Neural progenitor cell (in vitro differentiated cells): Measurements from ENCODE around the gene PRICKLE2. TPM values are rescaled to one million over a fixed set of nuclear protein-coding genes. Genes with fewer than 3 reads are reported as not detected.

ENCODE experiments used
- DNase-seq: peaks from one replicate; pipeline ENCODE4 v3.0.0-alpha.2; 2016; ENCODE audit warnings: low spot score
- H2AFZ ChIP-seq: fragments of 200-600 bp; sonication (generic); replicated peaks from 2 replicates; pipeline ENCODE4 v1.6.1; 2016; ENCODE audit warnings: antibody characterized with exemption
- H3F3A ChIP-seq: fragments of 200-600 bp; sonication (generic); 2 replicates; pipeline ENCODE4 v1.6.1; 2016; ENCODE audit warnings: antibody characterized with exemption, low read depth
- H3K27ac ChIP-seq: fragments of 200-600 bp; sonication (generic); 2 replicates; pipeline ENCODE4 v1.5.1; 2016; ENCODE audit warnings: mild to moderate bottlenecking
- H3K27me3 ChIP-seq: fragments of 200-600 bp; sonication (generic); 2 replicates; pipeline ENCODE4 v1.6.1; 2016; ENCODE audit warnings: mild to moderate bottlenecking, moderate library complexity
- H3K36me3 ChIP-seq: fragments of 200-600 bp; sonication (generic); 2 replicates; pipeline ENCODE4 v1.5.1; 2016
- H3K4me1 ChIP-seq: fragments of 200-600 bp; sonication (generic); 2 replicates; pipeline ENCODE4 v1.6.1; 2016; ENCODE audit warnings: mixed run types
- H3K4me2 ChIP-seq: fragments of 200-600 bp; sonication (generic); 2 replicates; pipeline ENCODE4 v1.6.1; 2016
- H3K4me3 ChIP-seq: fragments of 200-600 bp; sonication (generic); 2 replicates; pipeline ENCODE4 v1.5.1; 2016
- H3K79me2 ChIP-seq: fragments of 200-600 bp; sonication (generic); 2 replicates; pipeline ENCODE4 v1.6.1; 2016; ENCODE audit warnings: low read depth
- H3K9ac ChIP-seq: fragments of 200-600 bp; sonication (generic); 2 replicates; pipeline ENCODE4 v1.6.1; 2016
- H3K9me3 ChIP-seq: fragments of 200-600 bp; sonication (generic); 2 replicates; pipeline ENCODE4 v1.5.1; 2016; ENCODE audit warnings: low read depth
- H4K20me1 ChIP-seq: fragments of 200-600 bp; sonication (generic); 2 replicates; pipeline ENCODE4 v1.6.1; 2016; ENCODE audit warnings: low read depth
- H3K27ac Mint-ChIP-seq: 3 replicates; pipeline ENCODE4 v1.8.0; 2021; ENCODE audit warnings: mixed read lengths
- H3K27me3 Mint-ChIP-seq: 2 replicates; pipeline ENCODE4 v1.8.0; 2022; ENCODE audit warnings: low read depth, mild to moderate bottlenecking, inconsistent platforms, moderate library complexity, mixed read lengths; ENCODE audit not compliant: insufficient read depth
- H3K36me3 Mint-ChIP-seq: 3 replicates; pipeline ENCODE4 v1.8.0; 2021; ENCODE audit warnings: mixed read lengths
- H3K4me1 Mint-ChIP-seq: 3 replicates; pipeline ENCODE4 v1.8.0; 2021; ENCODE audit warnings: mixed read lengths
- H3K4me3 Mint-ChIP-seq: 3 replicates; pipeline ENCODE4 v1.8.0; 2021; ENCODE audit warnings: mild to moderate bottlenecking, moderate library complexity, mixed read lengths
- H3K9me3 Mint-ChIP-seq: 3 replicates; pipeline ENCODE4 v1.8.0; 2020; ENCODE audit warnings: mixed read lengths
- EZH2 ChIP-seq: fragments of 200-600 bp; sonication (generic); IDR thresholded peaks from 2 replicates; pipeline ENCODE4 v1.6.1; 2017; ENCODE audit warnings: antibody characterized with exemption, mild to moderate bottlenecking, moderate library complexity
- EZH2phosphoT487 ChIP-seq: fragments of 200-600 bp; sonication (generic); IDR thresholded peaks from 2 replicates; pipeline ENCODE4 v1.6.1; 2017; ENCODE audit warnings: antibody characterized with exemption
- total RNA-seq: library from RNA; depleted of rRNA; stranded (reverse); fragments of >200 nt; gene quantifications from 2 replicates; pipeline ENCODE4 v1.2.3, GENCODE V29; 2015; ENCODE audit warnings: low replicate concordance
- TF ChIP-seq, protein P1 (sequence below): fragments of 200-600 bp; sonication (generic); IDR thresholded peaks from 2 replicates; pipeline ENCODE4 v1.5.1; 2017; ENCODE audit warnings: antibody characterized with exemption, mild to moderate bottlenecking

Gene PRICKLE2
- total RNA-seq, 1 donor from 2014 or later, result 11.5 TPM

DNA sequence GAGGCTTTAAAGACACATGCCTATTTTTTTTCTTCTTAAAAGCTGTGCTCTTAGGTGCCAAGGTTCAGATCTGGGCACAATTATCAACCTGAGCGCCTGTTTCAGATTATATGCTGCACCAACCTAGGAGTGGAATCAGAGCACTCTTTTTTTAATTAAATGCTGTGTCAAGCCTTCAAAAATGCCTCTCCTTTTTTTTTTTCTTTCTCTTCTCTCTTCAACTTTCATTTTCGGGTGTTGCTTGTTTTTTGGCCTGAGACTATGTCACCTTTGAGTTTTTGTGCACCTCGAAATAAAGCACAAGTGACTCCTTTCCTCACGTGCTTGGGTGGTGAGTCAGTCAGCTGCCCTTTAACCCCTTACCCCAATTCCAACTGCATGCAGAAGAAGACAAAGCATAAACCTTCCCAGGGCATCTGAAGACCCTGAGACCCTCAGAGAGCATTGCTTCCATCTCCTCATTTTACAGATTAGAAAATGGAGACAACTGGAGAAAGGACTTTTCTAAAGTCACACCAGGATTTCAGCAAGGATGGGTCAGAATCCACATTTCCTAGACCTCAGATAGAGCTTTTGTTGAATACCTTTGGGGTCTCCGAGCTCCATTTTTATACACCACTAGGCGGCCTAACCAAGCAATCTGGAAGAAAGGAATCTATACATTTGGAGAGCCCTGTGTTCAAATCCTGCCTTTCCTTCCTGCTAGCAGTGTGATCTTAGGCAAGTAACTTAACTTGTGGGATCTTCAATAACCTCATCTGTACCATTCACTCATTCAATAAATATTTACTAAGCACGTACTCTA is 631 bp upstream of the PRICKLE2 start:
- Histone ChIP-seq H3K79me2 (peaks cover 22% of the 10 kb centered on the region), H3K9ac (no peak overlapping the region), H2AFZ (peak overlapping the region; percentile 9), H3K9me3 (no peaks in the 10 kb centered on the region), H3F3A (peaks cover 40% of the 10 kb centered on the region), H3K27me3 (no peaks in the 10 kb centered on the region), H4K20me1 (peaks cover 5% of the 10 kb centered on the region), H3K4me3 (peak overlapping the region; percentile 49), H3K27ac (peak overlapping the region; percentile 42), H3K4me1 (peaks cover 61% of the 10 kb centered on the region), H3K36me3 (no peaks in the 10 kb centered on the region), H3K4me2 (peak overlapping the region; percentile 86)
- Mint-ChIP-seq H3K4me3 (peak overlapping the region; percentile 83), H3K27me3 (no peaks in the 10 kb centered on the region), H3K36me3 (no peaks in the 10 kb centered on the region), H3K9me3 (no peaks in the 10 kb centered on the region), H3K4me1 (peaks cover 59% of the 10 kb centered on the region), H3K27ac (peak overlapping the region; percentile 92)
- DNase-seq, result no peak
- TF ChIP-seq EZH2 (no peak), EZH2phosphoT487 (no peak)
- TF ChIP-seq, protein P1, sequence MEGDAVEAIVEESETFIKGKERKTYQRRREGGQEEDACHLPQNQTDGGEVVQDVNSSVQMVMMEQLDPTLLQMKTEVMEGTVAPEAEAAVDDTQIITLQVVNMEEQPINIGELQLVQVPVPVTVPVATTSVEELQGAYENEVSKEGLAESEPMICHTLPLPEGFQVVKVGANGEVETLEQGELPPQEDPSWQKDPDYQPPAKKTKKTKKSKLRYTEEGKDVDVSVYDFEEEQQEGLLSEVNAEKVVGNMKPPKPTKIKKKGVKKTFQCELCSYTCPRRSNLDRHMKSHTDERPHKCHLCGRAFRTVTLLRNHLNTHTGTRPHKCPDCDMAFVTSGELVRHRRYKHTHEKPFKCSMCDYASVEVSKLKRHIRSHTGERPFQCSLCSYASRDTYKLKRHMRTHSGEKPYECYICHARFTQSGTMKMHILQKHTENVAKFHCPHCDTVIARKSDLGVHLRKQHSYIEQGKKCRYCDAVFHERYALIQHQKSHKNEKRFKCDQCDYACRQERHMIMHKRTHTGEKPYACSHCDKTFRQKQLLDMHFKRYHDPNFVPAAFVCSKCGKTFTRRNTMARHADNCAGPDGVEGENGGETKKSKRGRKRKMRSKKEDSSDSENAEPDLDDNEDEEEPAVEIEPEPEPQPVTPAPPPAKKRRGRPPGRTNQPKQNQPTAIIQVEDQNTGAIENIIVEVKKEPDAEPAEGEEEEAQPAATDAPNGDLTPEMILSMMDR, result no peak

DNA sequence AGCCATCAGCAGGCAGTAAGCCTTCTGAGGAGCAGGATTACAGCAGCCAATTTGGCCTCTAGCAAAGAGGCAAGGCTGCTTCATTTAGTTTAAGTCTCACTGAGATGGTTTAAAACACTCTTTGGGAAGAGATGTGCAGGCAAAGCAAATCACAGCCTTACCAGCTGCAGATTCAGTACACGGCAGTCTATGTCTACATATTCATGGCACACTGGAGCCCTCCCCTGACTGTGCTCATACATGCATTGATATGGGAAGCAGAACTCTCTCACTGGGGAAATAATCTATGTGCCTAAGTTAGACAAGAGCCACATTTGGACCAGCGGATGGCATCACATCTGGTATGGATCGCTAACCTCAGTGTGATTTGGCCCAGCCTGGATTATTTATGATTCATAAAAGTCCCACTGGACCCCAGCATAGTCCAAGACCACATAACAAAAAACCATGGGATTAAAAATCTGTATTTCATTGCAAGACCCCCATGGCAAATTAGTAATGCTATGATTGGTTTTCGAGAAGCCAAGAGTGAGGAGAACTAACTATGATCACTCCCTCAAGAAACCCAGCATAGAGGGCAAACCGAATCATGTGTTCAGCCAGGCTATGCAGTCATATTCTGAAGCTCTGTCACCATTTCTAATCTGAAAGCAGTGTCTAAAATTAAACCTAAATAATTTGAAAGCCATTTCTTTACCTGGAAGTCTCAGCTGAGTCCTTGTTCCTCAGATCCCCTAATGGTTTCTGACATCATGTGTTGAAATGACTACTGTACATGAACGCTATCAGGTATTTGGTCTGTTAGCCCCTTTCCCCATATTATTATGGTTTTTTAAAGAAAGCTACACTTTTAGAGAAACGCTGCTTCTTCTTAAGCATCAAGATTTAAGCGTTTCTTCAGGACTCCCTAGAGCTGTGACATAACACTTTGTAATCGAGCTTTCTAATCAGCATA is 1.2 kb downstream of the PRICKLE2 start:
- Histone ChIP-seq H2AFZ (no peak overlapping the region), H3F3A (peaks cover 36% of the 10 kb centered on the region), H4K20me1 (peaks cover 8% of the 10 kb centered on the region), H3K27ac (no peak overlapping the region), H3K4me3 (peak overlapping the region; percentile 49), H3K36me3 (no peaks in the 10 kb centered on the region), H3K4me1 (peaks cover 70% of the 10 kb centered on the region), H3K4me2 (peak overlapping the region; percentile 86), H3K9ac (no peak overlapping the region), H3K9me3 (no peaks in the 10 kb centered on the region), H3K27me3 (no peaks in the 10 kb centered on the region), H3K79me2 (peaks cover 22% of the 10 kb centered on the region)
- H3K27ac Mint-ChIP-seq, result no peak overlapping the region
- DNase-seq, result peak; percentile 19
- TF ChIP-seq EZH2 (no peak), EZH2phosphoT487 (no peak)
- TF ChIP-seq, protein P1, result no peak
- peaks cover 71% of the 10 kb centered on the region for H3K4me1 Mint-ChIP-seq
- H3K36me3 Mint-ChIP-seq, result no peaks in the 10 kb centered on the region
- H3K9me3 Mint-ChIP-seq, result no peaks in the 10 kb centered on the region
- H3K27me3 Mint-ChIP-seq, result no peaks in the 10 kb centered on the region
- peak overlapping the region; percentile 83 for H3K4me3 Mint-ChIP-seq

DNA sequence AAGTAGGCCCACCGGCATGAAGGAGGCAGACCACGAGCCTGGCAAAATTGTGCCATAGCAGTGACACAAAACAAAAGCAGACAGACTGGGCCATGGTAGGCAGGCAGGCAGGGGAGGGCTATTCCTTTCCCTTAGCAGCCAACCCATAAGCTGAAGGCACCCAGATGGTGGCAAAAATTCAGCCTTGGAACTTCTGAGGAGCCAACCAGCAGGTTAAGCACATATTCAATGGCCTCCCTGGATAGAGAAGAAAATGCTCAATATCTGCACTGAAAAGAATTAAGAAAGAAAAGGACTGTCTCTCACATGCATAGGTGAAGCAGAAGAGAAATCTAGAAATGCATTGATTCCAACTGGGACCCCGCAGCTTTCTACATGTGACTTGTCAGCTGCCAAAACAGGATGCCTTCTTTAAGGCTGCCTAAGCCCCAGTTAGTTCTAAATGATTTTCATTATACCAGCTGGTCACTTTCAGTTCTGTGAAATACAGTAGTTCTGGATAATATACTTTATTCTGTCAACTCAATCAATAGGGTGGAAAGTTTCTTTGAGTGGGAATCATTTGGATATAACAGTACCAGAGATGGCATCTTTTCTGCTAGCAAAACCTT is 2.7 kb downstream of the PRICKLE2 start:
- peaks cover 8% of the 10 kb centered on the region for H4K20me1 ChIP-seq
- H3K79me2 ChIP-seq, result peaks cover 28% of the 10 kb centered on the region
- H3K4me3 Mint-ChIP-seq, result no peak overlapping the region
- H3K9me3 ChIP-seq, result no peaks in the 10 kb centered on the region
- peaks cover 36% of the 10 kb centered on the region for H3F3A ChIP-seq
- H3K4me3 ChIP-seq, result no peak overlapping the region
- H3K4me1 ChIP-seq, result peaks cover 70% of the 10 kb centered on the region
- H3K36me3 Mint-ChIP-seq, result no peaks in the 10 kb centered on the region
- H3K4me1 Mint-ChIP-seq, result peaks cover 73% of the 10 kb centered on the region
- no peaks in the 10 kb centered on the region for H3K27me3 Mint-ChIP-seq
- TF ChIP-seq, protein P1, result no peak
- TF ChIP-seq EZH2phosphoT487, result no peak
- no peak for TF ChIP-seq EZH2
- H3K27ac Mint-ChIP-seq, result peak overlapping the region; percentile 34
- H3K9ac ChIP-seq, result no peak overlapping the region
- peak overlapping the region; percentile 86 for H3K4me2 ChIP-seq
- H3K27ac ChIP-seq, result peak overlapping the region; percentile 47
- H3K36me3 ChIP-seq, result no peaks in the 10 kb centered on the region
- no peak for DNase-seq
- H2AFZ ChIP-seq, result no peak overlapping the region
- H3K27me3 ChIP-seq, result no peaks in the 10 kb centered on the region
- H3K9me3 Mint-ChIP-seq, result no peaks in the 10 kb centered on the region
